K562 (cell line): ENCODE results near the gene STAB1.

Experiments
- CTCF ChIP-seq, 3 experiments: IDR thresholded peaks in 2 of 3; conservative IDR thresholded peaks in 1 of 3; 2 replicates each; pipeline ENCODE4 v1.5.1; 2011 to 2012; ENCODE audit warnings: low read length in 3 of 3, mild to moderate bottlenecking in 3 of 3, control low read depth in 2 of 3, improper control_type of control experiment in 1 of 3, inconsistent platforms in 1 of 3, low read depth in 1 of 3, mixed read lengths in 1 of 3, moderate library complexity in 1 of 3; ENCODE audit not compliant: insufficient read depth in 2 of 3
- GTF2F1 ChIP-seq: IDR thresholded peaks from 2 replicates; pipeline ENCODE4 v1.6.1; 2011; ENCODE audit warnings: low read depth, low read length, improper control_type of control experiment
- SP1 ChIP-seq: sonication (generic); formaldehyde crosslinking; IDR thresholded peaks from 2 replicates; pipeline ENCODE4 v1.8.1; 2022; ENCODE audit warnings: mild to moderate bottlenecking, missing genetic modification reagents
- ZNF354B ChIP-seq: fragments of 250-450 bp; sonication (Bioruptor Pico); IDR thresholded peaks from 2 replicates; pipeline ENCODE4 v1.4.0; 2020

- no peak for TF ChIP-seq CTCF (IDR thresholded peaks at IDR 0.05 in 2 of 3, conservative IDR thresholded peaks at IDR 0.05 in 1 of 3; ENCODE audit: insufficient read depth in 2 of 3, low read depth in 1 of 3, low read length in 3 of 3)
- TF ChIP-seq GTF2F1 = no peak
- no peak for TF ChIP-seq SP1 (CRISPR knock-in tag)
- no peak for TF ChIP-seq ZNF354B
Measured at GRCh38 chr3:52512727-52513126, 17.6 kb downstream of the STAB1 start.
